Measurements from ENCODE around the gene PRDX5. TPM values are rescaled to one million over a fixed set of nuclear protein-coding genes. Genes with fewer than 3 reads are reported as not detected.

The PRDX5 gene
- total RNA-seq, 1 experiment from 2014 or later: 267 TPM

DNA sequence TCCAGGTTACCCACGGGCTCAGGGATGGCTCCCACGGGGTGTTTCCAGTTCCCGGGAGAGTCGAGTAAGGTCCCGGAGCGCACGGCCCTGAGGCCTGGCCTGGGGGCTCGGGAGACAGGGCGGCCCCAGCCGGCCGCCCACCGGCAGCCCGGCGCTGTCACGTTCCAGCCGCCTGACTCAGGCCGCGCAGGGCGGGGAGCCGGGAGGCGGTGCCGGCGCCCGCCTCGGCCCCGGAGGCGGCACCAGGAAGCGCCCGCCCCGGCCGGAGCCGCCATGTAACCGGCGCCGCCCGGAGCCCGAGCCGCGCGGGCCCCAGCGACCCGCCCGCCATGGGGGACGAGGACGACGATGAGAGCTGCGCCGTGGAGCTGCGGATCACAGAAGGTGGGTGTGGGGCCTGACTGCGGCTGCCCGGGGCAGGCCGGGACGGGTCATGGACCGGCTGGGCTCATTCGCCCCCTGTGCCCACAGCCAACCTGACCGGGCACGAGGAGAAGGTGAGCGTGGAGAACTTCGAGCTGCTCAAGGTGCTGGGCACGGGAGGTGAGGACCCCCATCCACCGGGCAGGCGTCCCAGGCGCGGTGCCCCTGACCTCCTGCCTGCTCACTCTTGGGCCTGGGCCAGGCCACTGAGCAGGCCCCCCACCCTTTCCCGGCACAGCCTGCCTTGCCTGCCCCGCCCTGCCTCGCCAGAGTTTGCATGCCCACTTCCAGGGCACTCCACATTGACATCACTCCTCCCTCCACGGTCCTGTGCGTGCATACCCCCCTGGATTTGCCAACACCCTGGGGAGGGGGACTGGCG is 41.2 kb downstream of the PRDX5 start, which contains the start of gene RPS6KA4:
TSS of gene RPS6KA4 (plus strand) at position 256 of the 805 bp plus-strand sequence. CDS start at position 330, 74 bp downstream.
- intact Hi-C loops (cut with micrococcal nuclease): loop anchor here (1.0 to 5.0 kb wide), 4 partner anchors 42 to 363 kb away; partner anchors contain the start of genes NRXN2 and TRMT112

More for the DNA sequence above, 41.2 kb downstream of the PRDX5 start, which contains the start of gene RPS6KA4:
- TF ChIP-seq POLR2A (IDR thresholded peaks at IDR 0.05; ENCODE audit: borderline replicate concordance, extremely low read depth, insufficient read depth, insufficient read length): peak; percentile 68
- no peak for TF ChIP-seq SIN3A (IDR thresholded peaks at IDR 0.05; ENCODE audit: low read depth)
- TF ChIP-seq ZNF274 (IDR thresholded peaks at IDR 0.05; ENCODE audit: low read depth, low read length): no peak
- TF ChIP-seq CBX3 (IDR thresholded peaks at IDR 0.05; ENCODE audit: low read depth): no peak
- peak; percentile 75 for TF ChIP-seq YY1 (IDR thresholded peaks at IDR 0.05; ENCODE audit: extremely low read depth, insufficient replicate concordance, low read depth, low read length)
- no peak for TF ChIP-seq EGR1 (IDR thresholded peaks at IDR 0.05; ENCODE audit: low read depth)
- TF ChIP-seq POLR2AphosphoS5 (IDR thresholded peaks at IDR 0.05; ENCODE audit: low read depth, low read length): peak; percentile 83
- TF ChIP-seq, protein P1, sequence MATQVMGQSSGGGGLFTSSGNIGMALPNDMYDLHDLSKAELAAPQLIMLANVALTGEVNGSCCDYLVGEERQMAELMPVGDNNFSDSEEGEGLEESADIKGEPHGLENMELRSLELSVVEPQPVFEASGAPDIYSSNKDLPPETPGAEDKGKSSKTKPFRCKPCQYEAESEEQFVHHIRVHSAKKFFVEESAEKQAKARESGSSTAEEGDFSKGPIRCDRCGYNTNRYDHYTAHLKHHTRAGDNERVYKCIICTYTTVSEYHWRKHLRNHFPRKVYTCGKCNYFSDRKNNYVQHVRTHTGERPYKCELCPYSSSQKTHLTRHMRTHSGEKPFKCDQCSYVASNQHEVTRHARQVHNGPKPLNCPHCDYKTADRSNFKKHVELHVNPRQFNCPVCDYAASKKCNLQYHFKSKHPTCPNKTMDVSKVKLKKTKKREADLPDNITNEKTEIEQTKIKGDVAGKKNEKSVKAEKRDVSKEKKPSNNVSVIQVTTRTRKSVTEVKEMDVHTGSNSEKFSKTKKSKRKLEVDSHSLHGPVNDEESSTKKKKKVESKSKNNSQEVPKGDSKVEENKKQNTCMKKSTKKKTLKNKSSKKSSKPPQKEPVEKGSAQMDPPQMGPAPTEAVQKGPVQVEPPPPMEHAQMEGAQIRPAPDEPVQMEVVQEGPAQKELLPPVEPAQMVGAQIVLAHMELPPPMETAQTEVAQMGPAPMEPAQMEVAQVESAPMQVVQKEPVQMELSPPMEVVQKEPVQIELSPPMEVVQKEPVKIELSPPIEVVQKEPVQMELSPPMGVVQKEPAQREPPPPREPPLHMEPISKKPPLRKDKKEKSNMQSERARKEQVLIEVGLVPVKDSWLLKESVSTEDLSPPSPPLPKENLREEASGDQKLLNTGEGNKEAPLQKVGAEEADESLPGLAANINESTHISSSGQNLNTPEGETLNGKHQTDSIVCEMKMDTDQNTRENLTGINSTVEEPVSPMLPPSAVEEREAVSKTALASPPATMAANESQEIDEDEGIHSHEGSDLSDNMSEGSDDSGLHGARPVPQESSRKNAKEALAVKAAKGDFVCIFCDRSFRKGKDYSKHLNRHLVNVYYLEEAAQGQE (IDR thresholded peaks at IDR 0.05; ENCODE audit: low read depth): no peak
- peak; percentile 69; the same call in 1 of the 2 replicates for TF ChIP-seq ZFX (IDR thresholded peaks at IDR 0.05)
- CTCF ChIA-PET: interaction anchor here (4.8 to 5.8 kb wide), 2 partner anchors 17 to 292 kb away, joined by 46 to 76 read pairs; no protein-coding TSS in a partner anchor
- Histone ChIP-seq H3K4me1 (ENCODE audit: control insufficient read depth in 1 of 2, insufficient read depth in 2 of 2, low read length in 2 of 2) (peaks cover 28 to 61% of the 10 kb centered on the region in 2 experiments), H3K27ac (ENCODE audit: low read depth, low read length) (peak within 1 kb of the TSS; percentile 87), H3K79me2 (ENCODE audit: insufficient read depth, low read length) (peaks cover 33% of the 10 kb centered on the region; the same call in 1 of the 2 replicates), H3K27me3 (ENCODE audit: insufficient read depth, low read length) (no peaks in the 10 kb centered on the region), H3K9me3 (ENCODE audit: control insufficient read depth in 1 of 2, insufficient read depth in 1 of 2, low read depth in 1 of 2, low read length in 2 of 2) (no peaks in the 10 kb centered on the region), H3K9ac (ENCODE audit: low read length) (peak within 1 kb of the TSS; percentile 95), H2AFZ (ENCODE audit: low read depth, low read length, poor library complexity, severe bottlenecking) (no peak within 1 kb of the TSS), H3K4me3 (replicated peaks in 1 of 2; ENCODE audit: low read depth in 1 of 2, low read length in 2 of 2) (peak within 1 kb of the TSS; percentile 84 to 97), H3K9me2 (ENCODE audit: insufficient read depth) (no peaks in the 10 kb centered on the region), H3K36me3 (ENCODE audit: control insufficient read depth in 1 of 2, insufficient read depth in 2 of 2, low read length in 2 of 2) (peaks cover 4 to 35% of the 10 kb centered on the region in 2 experiments; a peak in 3 of 4 replicates), H4K20me1 (ENCODE audit: insufficient read depth) (no peaks in the 10 kb centered on the region), H3K4me2 (ENCODE audit: low read length) (peak within 1 kb of the TSS; percentile 84)
- POLR2A ChIA-PET: interaction anchor here (3.1 kb wide), 1 partner anchor 13 kb away, joined by 12 read pairs; no protein-coding TSS in a partner anchor
- DNase-seq (ENCODE audit: low read depth, low spot score): no peak
- ATAC-seq: peak; percentile 65
- no TSS peak for BruUV-seq (replicated peaks)
- RAD21 ChIA-PET (ENCODE audit: low non-redundant PET in 1 of 2, low total read pairs in 2 of 2, uncharacterized antibody in 2 of 2, unreplicated experiment in 2 of 2): no interaction called here

Data from HCT116 (cell line).